Loucy (cell line): ENCODE results near the gene RAB10.

Experiments
- H2AFZ ChIP-seq: fragments of 200-600 bp; sonication (generic); 2 replicates; pipeline ENCODE4 v1.6.0; 2016; ENCODE audit warnings: antibody characterized with exemption, mild to moderate bottlenecking, low read length, moderate library complexity
- H3F3A ChIP-seq: fragments of 200-600 bp; 2 replicates; pipeline ENCODE4 v1.6.0; 2016; ENCODE audit warnings: antibody characterized with exemption, low read depth, mild to moderate bottlenecking
- H3K27me3 ChIP-seq: fragments of 200-600 bp; sonication (generic); 2 replicates; pipeline ENCODE4 v1.6.1; 2014; ENCODE audit warnings: low read length, mild to moderate bottlenecking; ENCODE audit not compliant: insufficient read depth, poor library complexity, severe bottlenecking
- H3K36me3 ChIP-seq: fragments of 200-600 bp; sonication (generic); 2 replicates; pipeline ENCODE4 v1.6.1; 2016; ENCODE audit warnings: low read length; ENCODE audit not compliant: insufficient read depth
- H3K4me1 ChIP-seq: fragments of 200-600 bp; sonication (generic); 2 replicates; pipeline ENCODE4 v1.5.1; 2014; ENCODE audit warnings: low read length, mild to moderate bottlenecking; ENCODE audit not compliant: insufficient read depth, poor library complexity, severe bottlenecking
- H3K4me2 ChIP-seq: fragments of 200-600 bp; sonication (generic); 2 replicates; pipeline ENCODE4 v1.6.0; 2014; ENCODE audit warnings: antibody characterized with exemption, low read length, low read depth, mild to moderate bottlenecking; ENCODE audit not compliant: poor library complexity, severe bottlenecking
- H3K4me3 ChIP-seq: fragments of 200-600 bp; sonication (generic); 2 replicates; pipeline ENCODE4 v1.5.1; 2014; ENCODE audit warnings: low read length, mild to moderate bottlenecking, mixed read lengths; ENCODE audit not compliant: poor library complexity, severe bottlenecking
- H3K79me2 ChIP-seq: fragments of 200-600 bp; sonication (generic); 2 replicates; pipeline ENCODE4 v1.6.1; 2014; ENCODE audit warnings: low read length; ENCODE audit not compliant: insufficient read depth
- H3K9ac ChIP-seq: fragments of 200-600 bp; sonication (generic); 2 replicates; pipeline ENCODE4 v1.6.0; 2014; ENCODE audit warnings: mild to moderate bottlenecking, low read depth, low read length, moderate library complexity; ENCODE audit not compliant: poor library complexity, severe bottlenecking
- H3K9me2 ChIP-seq: fragments of 200-600 bp; sonication (generic); replicated peaks from 2 replicates; pipeline ENCODE4 v1.6.1; 2016; ENCODE audit warnings: low read depth, low read length, mixed read lengths
- H3K9me3 ChIP-seq: fragments of 200-600 bp; sonication (generic); 2 replicates; pipeline ENCODE4 v1.6.1; 2014; ENCODE audit warnings: mild to moderate bottlenecking, antibody characterized with exemption, low read length, low read depth; ENCODE audit not compliant: insufficient read depth
- H4K20me1 ChIP-seq: fragments of 200-600 bp; sonication (generic); 2 replicates; pipeline ENCODE4 v1.6.0; 2014; ENCODE audit warnings: antibody characterized with exemption, low read length, mild to moderate bottlenecking; ENCODE audit not compliant: insufficient read depth, poor library complexity, severe bottlenecking
- EZH2phosphoT487 ChIP-seq: fragments of 200-600 bp; IDR thresholded peaks from 2 replicates; pipeline ENCODE4 v1.6.1; 2018; ENCODE audit warnings: antibody characterized with exemption, mild to moderate bottlenecking, moderate library complexity, borderline replicate concordance
- TF ChIP-seq, protein P1 (sequence below): fragments of 200-600 bp; sonication (generic); conservative IDR thresholded peaks from 2 replicates; pipeline ENCODE4 v1.5.1; 2014; ENCODE audit warnings: mild to moderate bottlenecking, antibody characterized with exemption, low read length

The RAB10 gene

DNA sequence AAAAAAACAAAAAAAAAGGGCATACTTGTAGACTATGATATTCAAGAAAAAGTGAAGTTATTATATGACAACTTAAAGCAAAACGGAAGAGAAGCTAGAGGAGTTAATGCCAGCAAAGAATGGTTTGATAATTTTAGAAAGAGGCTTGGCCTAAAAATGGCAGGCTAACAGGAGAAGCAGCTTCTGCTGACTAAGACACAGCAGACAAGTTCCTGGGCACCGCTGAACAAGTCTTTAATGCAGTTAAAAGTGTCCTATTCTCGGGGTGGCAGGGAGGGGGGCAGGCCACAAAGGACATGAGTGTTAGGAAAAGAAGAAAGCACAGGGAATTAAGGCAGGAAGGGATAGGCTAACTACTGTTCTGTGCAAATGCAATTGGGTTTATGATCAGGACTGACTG is 88.7 kb downstream of the RAB10 start:
- Histone ChIP-seq H3K4me1 (no peaks in the 10 kb centered on the region), H3K9me2 (no peaks in the 10 kb centered on the region), H3K79me2 (peaks cover 35% of the 10 kb centered on the region), H4K20me1 (peaks cover under 1% of the 10 kb centered on the region), H2AFZ (no peak overlapping the region), H3K9ac (no peak overlapping the region), H3K27me3 (no peaks in the 10 kb centered on the region), H3K4me2 (no peak overlapping the region), H3K36me3 (peaks cover 14% of the 10 kb centered on the region; the same call in 1 of the 2 replicates), H3K9me3 (no peaks in the 10 kb centered on the region), H3K4me3 (no peak overlapping the region), H3F3A (no peaks in the 10 kb centered on the region)
- TF ChIP-seq, protein P1, sequence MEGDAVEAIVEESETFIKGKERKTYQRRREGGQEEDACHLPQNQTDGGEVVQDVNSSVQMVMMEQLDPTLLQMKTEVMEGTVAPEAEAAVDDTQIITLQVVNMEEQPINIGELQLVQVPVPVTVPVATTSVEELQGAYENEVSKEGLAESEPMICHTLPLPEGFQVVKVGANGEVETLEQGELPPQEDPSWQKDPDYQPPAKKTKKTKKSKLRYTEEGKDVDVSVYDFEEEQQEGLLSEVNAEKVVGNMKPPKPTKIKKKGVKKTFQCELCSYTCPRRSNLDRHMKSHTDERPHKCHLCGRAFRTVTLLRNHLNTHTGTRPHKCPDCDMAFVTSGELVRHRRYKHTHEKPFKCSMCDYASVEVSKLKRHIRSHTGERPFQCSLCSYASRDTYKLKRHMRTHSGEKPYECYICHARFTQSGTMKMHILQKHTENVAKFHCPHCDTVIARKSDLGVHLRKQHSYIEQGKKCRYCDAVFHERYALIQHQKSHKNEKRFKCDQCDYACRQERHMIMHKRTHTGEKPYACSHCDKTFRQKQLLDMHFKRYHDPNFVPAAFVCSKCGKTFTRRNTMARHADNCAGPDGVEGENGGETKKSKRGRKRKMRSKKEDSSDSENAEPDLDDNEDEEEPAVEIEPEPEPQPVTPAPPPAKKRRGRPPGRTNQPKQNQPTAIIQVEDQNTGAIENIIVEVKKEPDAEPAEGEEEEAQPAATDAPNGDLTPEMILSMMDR: no peak
- TF ChIP-seq EZH2phosphoT487: no peak

DNA sequence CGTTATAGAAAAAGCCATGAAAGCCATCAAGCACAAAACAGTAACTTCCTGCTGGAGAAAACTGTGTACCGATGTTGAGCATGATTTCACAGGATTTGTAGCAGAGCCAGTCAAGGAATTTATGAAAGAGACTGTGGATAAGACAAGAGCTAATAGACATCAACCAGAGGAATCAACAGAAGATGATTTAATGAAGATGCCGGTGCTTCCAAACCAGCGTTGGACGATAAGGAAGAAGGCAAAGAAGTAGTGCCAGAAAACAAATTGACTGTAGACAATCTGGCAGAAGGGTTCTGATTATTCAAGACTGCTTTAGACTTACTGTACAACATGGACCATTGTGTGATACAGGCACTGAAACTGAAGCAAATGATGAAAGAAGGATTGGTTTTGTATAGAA is 89.5 kb downstream of the RAB10 start:
- Histone ChIP-seq H3K9ac (no peak overlapping the region), H3K27me3 (no peaks in the 10 kb centered on the region), H3K36me3 (peaks cover 22% of the 10 kb centered on the region; the same call in 1 of the 2 replicates), H3K9me2 (no peaks in the 10 kb centered on the region), H3K9me3 (no peaks in the 10 kb centered on the region), H3F3A (no peaks in the 10 kb centered on the region), H3K4me2 (no peak overlapping the region), H3K4me3 (no peak overlapping the region), H2AFZ (no peak overlapping the region), H3K79me2 (peaks cover 34% of the 10 kb centered on the region), H3K4me1 (no peaks in the 10 kb centered on the region), H4K20me1 (no peaks in the 10 kb centered on the region)
- TF ChIP-seq EZH2phosphoT487: no peak
- TF ChIP-seq, protein P1: no peak

DNA sequence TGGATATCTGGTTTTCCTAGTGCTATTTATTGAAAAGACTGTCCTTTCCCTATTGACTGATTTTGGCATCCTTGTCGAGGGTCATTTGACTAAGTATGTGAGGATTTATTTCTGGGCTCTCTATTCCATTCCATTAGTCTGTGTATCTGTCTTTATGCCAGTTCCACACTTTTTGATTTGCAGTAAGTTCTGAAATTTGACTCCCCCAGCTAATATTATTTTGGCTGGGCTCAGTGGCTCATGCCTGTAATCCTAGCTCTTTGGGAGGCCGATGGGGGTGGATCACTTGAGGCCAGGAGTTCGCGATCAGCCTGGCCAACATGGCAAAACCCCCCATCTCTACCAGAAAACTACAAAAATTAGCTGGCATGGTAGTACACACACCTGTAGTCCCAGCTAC is 92.2 kb downstream of the RAB10 start:
- Histone ChIP-seq H3K4me2 (no peak overlapping the region), H2AFZ (no peak overlapping the region), H3K27me3 (no peaks in the 10 kb centered on the region), H3K79me2 (peaks cover 20% of the 10 kb centered on the region), H3K9ac (no peak overlapping the region), H3K4me3 (no peak overlapping the region), H3K4me1 (no peaks in the 10 kb centered on the region), H4K20me1 (peaks cover 4% of the 10 kb centered on the region), H3K36me3 (peaks cover 37% of the 10 kb centered on the region), H3K9me2 (no peaks in the 10 kb centered on the region), H3F3A (no peaks in the 10 kb centered on the region), H3K9me3 (no peaks in the 10 kb centered on the region)
- TF ChIP-seq EZH2phosphoT487: no peak

- no peak overlapping the region for H2AFZ ChIP-seq
- no peaks in the 10 kb centered on the region for H3K27me3 ChIP-seq
- no peak for TF ChIP-seq EZH2phosphoT487
- TF ChIP-seq, protein P1: no peak
- H3K4me2 ChIP-seq: no peak overlapping the region
- H3K36me3 ChIP-seq: peaks cover 43% of the 10 kb centered on the region
- no peaks in the 10 kb centered on the region for H3K4me1 ChIP-seq
- H3K9ac ChIP-seq: no peak overlapping the region
- H3K9me3 ChIP-seq: no peaks in the 10 kb centered on the region
- no peak overlapping the region for H3K4me3 ChIP-seq
- H3K79me2 ChIP-seq: peaks cover 16% of the 10 kb centered on the region
- H3F3A ChIP-seq: no peaks in the 10 kb centered on the region
- H3K9me2 ChIP-seq: no peaks in the 10 kb centered on the region
- H4K20me1 ChIP-seq: peaks cover 4% of the 10 kb centered on the region
Observed at GRCh38 chr2:26128176-26128575, 94.3 kb downstream of the RAB10 start.
